NCI-H510A (cell line): ENCODE data around the gene CGB5.
A peak's percentile ranks its signal among the peaks of the same experiment; 100 is the strongest.
"Not testable (repeated sequence)": the region's sequence is repeated elsewhere in the genome, so short reads cannot be mapped to it uniquely, and the experiment has no call there.

ENCODE experiments used
- DNase-seq: peaks from one replicate; lab custom pipeline; 2025; lab: John Stamatoyannopoulos, UW

CGB5 gene

DNA sequence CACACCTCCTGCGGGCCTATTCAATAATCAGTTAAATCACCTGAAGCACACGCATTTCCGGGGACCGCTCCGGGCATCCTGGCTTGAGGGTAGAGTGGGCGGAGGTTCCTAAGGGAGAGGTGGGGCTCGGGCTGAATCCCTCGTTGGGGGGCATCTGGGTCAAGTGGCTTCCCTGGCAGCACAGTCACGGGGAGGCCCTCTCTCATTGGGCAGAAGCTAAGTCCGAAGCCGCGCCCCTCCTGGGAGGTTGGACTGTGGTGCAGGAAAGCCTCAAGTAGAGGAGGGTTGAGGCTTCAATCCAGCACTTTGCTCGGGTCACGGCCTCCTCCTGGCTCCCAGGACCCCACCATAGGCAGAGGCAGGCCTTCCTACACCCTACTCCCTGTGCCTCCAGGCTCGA lies at the start of gene CGB5:
TSS of gene CGB5 (plus strand) at position 301 of the 400 bp plus-strand sequence. CDS start 362 bp downstream, outside the sequence.
- not testable (repeated sequence) for DNase-seq

DNA sequence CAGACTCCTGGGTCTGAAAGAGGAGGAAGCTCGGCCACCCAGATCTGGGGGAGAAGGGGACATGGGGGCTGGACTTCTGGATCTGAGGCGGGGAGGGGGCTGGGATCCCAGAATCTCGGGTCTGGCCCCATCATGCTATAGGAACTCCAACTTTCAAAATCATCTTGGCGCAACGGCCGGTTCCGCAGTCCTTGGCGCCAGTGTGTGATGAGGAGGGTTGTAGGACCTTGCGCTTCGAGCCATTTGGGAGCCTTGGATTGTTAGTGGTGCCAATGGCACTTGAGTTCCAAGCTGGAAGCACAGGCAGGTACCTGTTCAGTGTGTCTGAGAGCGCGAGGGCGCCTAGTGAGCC lies 49.6 kb upstream of the CGB5 start:
- no peak for DNase-seq

DNA sequence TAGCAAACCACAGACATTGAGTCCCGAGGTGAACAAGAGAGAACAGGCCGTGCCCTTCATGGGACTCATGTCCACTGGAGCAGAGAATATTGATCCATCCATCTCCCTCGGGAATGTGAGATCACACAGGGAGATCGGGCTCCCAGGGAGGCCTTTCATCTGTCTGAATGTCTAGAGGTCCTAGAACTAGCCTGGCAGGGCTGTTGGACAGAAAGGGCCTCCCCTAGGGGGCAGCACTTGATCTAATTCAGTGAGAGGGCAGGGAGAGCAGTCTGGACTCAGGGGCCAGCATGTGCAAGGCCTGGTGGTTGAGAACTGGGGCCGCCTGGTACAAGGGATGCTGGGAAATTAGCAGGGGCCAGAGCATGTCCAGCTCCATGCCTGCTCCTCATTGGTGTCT lies 45.7 kb upstream of the CGB5 start:
- peak; percentile 54 for DNase-seq

DNA sequence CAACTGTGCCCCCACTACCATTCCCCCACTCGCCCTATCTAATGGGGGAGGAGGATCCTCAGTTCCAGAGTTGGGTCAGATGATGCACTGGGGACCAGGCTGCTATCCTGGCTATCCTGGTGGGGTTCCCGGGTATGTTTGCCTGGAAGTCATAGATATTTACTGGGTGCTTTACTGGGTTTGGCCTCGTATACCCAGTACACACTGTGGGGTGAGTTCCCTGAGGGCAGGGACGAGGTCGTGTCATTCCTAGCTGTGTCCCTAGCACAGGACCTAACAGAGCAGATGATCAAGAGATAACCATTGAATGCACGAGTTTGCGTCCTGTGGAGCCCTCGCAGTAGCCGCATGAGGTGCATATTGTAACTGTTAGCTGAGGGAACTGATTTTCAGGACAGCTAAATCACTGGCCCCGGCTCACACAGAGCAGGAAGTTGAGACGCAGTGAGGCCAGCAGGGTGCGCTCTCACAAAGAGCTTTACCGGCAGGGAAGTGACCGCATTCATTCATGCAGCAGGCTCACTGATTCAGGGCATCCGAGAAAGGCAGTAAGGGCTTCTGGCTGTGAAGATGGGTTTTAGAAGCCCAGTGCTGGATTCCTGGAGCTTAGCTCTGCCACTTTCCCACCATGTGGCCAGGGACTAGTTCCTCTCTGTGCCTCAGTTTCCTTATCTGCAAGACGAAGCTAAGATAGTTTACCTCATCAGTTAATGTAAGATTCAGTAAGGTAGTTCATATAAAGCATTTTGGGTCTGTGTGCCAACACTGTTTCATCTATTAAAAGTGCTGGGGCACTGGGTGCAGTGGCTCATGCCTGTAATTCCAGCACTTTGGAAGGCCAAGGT lies 43.9 kb upstream of the CGB5 start:
- DNase-seq, result no peak

DNA sequence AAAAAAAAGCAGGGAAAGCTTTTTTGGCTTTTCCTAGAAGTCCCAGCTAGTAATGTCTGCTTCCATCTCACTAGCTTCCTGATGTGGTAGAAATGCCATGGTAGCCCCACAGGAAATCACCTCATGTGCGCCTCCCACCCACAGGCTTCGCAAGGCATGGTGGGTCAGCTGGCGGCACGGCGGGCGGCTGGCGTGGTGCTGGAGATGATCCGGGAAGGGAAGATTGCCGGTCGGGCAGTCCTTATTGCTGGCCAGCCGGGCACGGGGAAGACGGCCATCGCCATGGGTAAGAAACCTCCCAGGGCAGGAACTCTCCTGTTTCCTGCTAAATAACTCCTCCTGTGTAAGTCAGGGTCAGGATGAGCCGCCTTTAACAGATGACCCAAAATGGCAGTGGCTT lies 39.5 kb upstream of the CGB5 start:
- DNase-seq, result no peak

DNA sequence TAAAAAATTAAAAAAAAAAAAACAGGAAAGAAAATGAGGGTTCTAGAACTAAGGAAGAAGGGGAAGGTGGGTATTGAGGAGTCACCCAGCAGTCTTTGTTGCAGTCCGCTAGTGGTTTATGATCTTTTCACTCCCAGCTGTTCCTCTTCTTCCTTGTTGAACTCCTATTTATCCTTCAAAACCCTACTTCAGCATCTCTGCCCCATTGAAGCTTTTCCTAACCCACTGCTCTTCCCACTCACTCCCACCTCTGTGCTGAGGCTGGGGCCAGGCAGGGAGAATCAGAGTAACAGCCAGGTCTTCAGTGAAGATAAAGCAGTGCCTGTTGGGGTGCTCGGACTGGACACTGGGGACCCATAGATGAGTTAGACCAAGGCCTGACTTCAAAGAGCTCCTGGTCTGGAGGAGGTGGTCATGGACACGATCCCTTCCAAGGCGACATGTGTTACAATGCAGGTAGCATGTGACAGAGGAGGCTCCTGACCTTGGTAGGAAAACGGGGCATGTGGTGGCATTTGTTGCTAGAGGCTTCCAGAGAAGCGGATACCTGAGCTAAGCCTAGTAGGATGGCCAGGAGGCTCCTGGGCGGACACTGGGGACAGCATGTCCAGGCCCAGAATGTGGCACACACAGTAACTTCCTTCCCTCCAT lies 38.6 kb upstream of the CGB5 start:
- no peak for DNase-seq

DNA sequence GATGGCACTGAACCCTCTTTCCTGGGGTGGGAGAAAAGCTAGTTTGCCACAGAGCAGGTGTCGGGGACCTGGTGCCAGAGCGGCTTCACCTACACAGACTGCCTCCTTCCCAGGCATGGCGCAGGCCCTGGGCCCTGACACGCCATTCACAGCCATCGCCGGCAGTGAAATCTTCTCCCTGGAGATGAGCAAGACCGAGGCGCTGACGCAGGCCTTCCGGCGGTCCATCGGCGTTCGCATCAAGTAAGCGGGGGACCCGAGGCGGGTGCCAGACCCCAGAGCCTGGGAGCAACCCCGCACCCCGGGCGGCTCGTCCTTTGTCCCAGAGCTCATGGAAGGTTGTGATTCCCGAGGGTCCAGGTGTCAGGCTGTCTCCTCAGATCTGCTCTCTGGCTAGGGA lies 36.7 kb upstream of the CGB5 start:
- DNase-seq, result no peak

DNA sequence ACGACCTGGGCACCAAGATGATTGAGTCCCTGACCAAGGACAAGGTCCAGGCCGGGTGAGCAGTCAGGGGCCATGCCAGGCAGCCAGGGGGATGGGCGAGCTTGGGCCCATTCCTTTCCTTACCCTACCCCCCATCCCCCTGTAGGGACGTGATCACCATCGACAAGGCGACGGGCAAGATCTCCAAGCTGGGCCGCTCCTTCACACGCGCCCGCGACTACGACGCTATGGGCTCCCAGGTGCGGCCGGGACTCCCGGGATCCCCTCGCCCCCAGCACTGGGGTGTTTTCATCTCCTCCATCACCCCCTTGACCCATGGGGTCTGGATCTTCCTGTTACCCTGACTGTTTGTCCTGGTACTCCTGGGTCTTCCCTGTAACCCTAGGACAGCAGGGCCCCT lies 33.8 kb upstream of the CGB5 start:
- no peak for DNase-seq

DNA sequence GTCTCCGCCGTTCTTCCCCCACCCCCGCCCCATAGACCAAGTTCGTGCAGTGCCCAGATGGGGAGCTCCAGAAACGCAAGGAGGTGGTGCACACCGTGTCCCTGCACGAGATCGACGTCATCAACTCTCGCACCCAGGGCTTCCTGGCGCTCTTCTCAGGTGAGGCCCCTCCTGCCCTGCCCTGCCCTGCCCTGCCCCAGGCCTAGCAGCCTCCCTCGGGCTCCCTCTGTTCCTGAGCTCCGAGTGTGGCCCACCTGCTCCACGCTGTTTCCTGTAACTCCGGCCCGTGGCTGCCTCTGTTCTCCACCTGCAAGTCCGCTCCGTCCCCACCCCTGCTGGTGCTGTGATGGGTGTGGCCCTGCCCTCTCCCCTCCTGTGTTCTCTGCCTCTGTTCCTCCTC lies 33.2 kb upstream of the CGB5 start:
- no peak for DNase-seq

DNA sequence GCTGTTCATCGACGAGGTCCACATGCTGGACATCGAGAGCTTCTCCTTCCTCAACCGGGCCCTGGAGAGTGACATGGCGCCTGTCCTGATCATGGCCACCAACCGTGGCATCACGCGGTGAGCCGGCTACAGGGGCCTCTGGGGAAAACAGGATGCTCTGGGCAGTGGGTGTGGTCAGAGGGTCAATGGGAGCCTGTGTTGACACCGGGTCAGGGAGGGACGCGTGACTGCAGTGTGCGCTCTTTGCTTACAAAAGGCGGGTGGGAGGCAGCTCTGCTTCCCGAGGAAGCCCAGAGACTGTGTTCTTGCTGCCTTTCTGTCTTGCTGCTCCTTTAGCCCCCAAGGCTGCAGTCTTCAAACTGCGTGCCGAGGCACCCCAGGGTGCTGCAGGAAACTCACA lies 32.5 kb upstream of the CGB5 start:
- DNase-seq, result no peak

DNA sequence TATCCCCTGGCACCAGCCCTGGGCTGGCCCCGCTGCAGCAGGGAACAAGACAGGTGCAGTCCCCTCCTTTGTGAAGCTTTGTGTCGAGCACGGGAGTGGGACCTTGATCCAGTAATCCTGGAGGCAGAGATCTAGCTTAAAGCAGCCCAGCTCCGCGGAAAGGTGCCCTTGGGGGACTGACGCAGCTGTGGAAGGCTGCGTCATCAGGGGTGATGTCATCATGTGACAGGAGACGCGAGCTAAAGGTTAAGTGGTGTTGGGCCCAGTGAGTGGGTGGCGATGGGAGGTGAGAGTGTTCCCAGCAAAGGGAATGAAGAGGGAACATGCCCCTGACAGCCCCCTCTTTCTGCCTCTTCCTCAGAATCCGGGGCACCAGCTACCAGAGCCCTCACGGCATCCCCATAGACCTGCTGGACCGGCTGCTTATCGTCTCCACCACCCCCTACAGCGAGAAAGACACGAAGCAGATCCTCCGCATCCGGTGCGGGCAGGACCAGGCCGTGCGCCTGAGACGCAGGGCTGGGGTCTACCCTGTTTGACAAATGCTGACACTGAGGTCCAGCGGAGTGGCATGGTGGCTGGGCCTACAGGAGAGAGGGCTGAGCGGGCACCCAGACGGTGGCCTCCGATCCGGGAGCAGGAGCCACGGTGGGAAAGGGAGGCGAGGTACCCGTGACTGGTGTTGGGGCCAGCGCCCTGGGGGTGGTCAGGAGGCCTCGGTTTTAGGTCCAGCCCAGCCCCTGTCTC lies 29.4 kb upstream of the CGB5 start:
- DNase-seq, result no peak

DNA sequence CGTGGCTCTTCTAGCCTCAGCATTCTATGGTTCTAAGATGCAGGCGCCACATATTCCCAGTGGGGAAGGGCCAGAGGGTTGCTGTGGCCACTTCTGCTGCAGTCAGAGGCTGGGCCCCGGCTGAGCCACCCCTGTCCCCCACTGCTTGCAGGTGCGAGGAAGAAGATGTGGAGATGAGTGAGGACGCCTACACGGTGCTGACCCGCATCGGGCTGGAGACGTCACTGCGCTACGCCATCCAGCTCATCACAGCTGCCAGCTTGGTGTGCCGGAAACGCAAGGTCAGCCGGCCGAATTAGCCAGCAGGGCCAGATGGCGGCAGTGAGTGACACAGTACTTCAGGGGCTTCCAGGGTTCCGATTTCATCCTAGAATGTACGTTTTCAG lies 28.8 kb upstream of the CGB5 start:
- DNase-seq, result no peak

DNA sequence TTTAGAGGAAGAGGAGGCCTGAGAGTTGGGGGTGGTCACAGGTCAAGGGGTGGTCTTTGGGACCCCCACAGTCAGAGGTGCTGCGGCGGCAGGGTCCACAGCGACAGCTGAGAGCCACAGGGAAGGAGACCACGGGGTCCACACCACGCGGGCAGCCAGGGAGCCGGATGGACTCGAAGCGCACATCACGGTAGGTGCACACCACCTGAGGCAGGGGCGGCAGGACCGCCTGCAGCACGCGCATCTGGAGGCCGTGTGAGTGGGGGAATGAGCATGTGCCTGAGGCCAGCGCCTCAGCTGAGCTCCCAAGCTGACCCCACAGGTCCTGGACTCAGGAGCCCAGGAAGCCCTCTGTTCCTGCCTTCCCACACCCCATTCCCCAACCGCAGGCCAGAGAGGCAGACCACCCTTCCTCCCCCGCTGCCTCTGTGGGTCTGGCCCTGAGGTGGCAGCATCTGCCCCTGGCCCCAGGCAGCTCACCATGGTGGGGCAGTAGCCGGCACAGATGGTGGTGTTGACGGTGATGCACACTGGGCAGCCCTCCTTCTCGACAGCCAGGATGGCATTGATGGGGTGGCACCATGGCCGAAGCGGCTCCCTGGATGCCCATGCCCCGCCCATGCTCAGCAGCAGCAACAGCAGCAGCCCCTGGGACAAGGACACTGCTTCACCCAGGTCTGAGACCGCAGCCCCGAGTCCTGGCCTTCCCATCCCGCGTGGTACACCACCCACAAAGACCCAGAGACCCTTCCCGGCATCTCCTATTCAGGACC lies 27.4 kb upstream of the CGB5 start:
- no peak for DNase-seq

DNA sequence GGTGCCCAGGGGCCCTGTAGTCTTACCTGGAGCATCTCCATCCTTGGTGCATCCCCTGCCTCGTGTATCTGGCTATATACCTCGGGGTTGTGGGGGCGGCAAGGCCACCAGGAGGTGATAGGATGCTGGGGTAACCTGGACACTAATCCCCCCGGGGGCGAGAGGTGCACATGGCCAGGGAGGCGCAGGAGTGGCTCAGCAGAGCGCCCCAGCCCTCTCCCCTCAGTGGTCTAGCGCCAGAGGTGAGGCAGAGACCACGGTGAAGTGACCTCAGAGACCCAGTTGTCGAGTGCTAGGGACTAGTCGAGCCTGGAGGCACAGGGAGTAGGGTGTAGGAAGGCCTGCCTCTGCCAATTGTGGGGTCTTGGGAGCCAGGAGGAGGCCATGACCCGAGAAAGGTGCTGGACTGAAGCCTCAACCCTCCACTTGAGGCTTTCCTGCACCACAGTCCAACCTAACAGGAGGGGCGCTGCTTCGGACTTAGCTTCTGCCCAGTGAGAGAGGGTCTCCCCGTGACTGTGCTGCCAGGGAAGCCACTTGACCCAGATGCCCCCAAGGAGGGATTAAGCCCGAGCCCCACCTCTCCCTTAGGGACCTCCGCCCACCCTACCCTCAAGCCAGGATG lies 26.5 kb upstream of the CGB5 start, which contains the start of gene LHB:
TSS of gene LHB (minus strand) at position 51 of the 625 bp plus-strand sequence. CDS start at position 41, 10 bp downstream.
- no peak for DNase-seq

DNA sequence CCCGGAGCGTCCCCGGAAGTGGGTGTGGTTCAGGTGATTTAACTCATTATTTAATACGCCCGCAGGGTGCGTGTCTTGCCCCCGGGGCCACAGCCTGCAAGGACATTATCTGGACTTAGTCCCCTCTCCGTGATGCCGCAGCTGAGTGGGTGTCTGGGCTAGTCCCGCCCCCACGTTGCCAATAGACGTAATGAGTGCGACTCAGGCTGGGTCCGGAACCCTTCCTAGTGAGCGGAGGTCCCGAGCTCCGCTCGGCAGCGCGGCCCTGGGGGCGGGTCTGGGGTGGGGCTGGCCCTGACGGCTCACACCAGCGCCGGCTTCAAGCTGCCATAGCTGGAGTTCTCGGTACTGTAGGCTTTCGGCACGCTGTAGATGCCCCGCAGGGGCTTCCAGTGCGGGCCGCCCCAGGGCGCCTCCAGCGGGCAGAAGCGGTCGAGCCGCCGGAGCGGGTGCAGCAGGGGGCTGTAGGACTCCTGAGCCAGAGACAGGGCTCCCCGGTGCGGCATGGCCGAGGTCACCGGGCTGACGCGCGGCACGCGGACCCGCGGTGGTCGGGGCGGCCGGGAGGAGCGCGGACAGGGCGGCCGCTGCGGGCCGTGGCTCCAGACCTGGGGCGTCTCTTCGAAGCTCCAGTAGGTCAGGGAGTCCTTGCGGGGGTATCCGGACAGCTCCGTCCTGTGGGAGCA lies 25.8 kb upstream of the CGB5 start:
- DNase-seq, result no peak

DNA sequence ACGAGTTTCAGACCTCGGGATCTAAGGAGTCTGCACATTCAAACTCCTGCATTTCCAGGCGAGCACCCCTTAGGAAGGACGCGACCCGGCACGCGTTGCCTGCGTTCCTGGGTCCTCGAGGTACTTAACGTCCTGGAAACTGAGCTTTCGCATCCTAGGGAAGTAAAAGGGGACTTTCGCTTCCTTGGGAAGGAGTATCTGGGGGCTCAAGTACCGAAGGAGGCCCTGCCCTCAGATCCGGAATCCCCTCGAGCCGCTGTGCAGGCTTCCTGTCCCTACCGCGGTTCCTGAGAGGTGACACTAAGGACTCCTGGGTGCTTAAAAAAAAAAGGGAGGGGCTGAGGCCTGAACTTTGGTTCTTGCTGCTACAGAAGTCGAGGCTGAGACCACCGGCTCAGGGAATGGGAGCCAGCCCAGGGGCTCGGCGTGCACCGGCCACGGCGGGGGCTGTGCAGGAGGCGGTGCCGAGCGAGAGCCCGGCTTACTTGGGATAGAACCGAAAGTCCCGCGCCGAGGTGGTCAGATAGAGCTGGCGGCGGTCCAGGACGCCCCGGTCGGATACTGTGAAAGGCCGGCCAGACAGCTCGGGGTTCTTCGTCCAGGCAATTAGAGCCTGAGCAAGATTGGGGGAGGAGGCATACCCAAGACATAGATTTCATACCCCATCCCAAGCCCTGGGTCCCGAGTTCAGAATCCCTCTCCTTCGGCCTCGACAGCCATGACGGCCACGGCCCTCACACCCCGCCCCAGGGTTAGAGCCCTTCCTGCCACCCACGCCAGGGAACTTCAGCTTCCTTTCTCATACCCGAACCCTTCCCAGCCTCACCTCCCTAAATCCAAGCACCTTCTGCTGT lies 25.0 kb upstream of the CGB5 start:
- DNase-seq, result not testable (repeated sequence)

DNA sequence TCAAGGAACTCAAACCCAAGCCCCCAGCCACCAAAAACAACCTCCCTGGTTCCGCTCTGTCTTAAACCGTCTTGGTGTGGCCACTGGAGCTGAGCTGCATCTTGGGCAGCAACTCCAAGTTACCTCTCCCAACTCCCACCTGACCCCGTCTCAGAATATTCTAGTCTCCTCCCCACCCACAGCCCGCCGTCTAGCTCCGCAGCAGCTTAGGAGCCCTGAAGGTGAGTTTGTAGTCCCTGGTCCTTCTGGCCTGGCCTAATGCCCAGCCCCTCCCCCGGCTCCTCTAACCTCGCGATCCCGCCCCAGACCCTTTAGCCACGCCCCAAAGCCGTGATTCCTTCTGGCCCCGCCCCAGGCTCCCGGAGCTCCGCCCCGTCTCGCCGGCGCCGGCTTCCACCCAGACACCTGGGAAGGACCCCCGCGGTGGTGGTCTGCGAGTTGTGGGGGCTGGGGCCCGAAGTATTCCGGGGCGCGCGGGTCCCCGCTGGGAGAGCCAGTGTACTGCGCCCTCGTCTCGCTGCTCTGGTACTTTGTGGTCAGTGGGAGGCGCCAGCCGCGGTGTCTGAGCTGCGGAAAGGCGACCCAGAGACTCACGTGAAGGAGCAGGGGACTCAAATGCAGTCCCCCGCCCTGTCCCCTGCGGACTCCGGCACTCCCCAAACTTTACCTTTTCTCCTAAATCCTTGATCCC lies 24.3 kb upstream of the CGB5 start:
- DNase-seq, result no peak

DNA sequence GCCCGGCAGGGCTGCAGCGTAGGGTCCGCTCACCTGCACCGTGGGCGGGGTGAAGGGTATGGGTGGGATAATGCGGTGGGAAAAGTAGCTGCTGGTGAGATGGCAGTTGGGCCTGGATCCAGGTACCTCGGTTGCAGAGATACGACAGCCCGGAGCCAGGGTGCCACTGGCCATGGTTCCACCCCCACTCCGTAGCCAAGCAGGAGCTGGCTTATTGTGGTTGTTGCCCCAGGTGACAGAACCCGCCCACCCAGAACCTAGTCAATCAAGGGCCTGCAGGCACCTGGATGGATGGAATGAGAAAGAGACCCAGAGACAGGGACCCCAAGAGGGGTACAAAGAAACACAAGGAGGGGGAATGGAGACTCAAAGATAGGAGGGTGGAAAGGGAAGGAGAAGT lies 23.3 kb upstream of the CGB5 start:
- no peak for DNase-seq
